ENCODE measurements around the gene ACTR3C.
A peak's percentile ranks its signal among the peaks of the same experiment; 100 is the strongest.

ACTR3C gene

DNA sequence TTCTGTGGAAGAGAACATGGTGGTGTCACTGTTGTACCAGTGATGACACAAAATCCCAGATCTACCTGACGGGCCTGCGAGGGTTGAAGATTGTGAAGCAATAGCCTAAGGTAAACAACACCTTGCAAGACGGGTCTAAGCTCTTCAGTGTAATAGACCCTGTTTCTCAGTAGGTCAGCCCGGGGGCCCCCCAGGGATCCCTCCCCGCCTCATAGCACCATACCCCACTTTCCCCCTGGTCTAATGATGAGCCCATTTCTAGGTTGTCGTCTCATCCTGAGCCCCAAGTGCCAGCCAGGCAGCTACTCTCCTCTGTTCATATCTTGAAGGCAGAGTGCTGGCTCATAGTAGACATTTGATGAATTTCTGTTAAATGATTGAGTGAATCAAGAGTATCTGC lies 2.6 kb upstream of the ACTR3C start:
- in situ Hi-C loops (cut with HindIII; ENCODE audit: low pct_ligation_motif_present, low sequenced_read_pairs): no loop called here
- Histone ChIP-seq H3K4me3 (ENCODE audit: low read depth, low read length) (no peak overlapping the region), H3K27me3 (replicated peaks) (peaks cover 8% of the 10 kb centered on the region), H3K27ac (no peak overlapping the region), H3K36me3 (replicated peaks) (no peaks in the 10 kb centered on the region)
- DNase-seq: no peak
- no peak for TF ChIP-seq CTCF (IDR thresholded peaks at IDR 0.05; ENCODE audit: low read depth, low read length, missing control alignments)

DNA sequence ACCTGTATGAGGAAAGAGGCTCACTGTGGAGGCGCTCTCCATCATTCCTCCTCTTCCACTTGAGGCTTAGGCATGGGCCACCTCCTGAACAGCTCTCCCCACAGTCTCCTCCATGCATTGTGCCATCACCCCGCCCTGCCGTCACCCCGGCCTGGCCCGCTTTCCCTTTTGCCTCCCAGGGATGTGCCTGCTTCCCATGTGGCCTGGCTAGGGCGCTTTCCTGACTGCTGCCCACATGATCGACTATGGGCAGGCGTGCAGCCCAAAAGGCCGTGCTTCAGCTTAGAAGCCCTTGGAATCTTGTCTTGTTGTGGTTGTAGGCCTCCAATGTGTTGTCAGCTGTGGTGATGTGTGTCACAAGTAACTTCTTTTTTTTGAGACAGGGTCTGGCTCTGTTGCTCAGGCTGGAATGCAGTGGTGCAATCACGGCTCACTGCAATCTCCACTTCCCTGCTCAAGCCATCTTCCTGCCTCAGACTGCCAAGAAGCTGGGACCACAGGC lies 1.8 kb upstream of the ACTR3C start:
- TF ChIP-seq CTCF (IDR thresholded peaks at IDR 0.05; ENCODE audit: low read depth, low read length, missing control alignments): no peak
- H3K27me3 ChIP-seq (replicated peaks): peaks cover 8% of the 10 kb centered on the region
- no peak overlapping the region for H3K4me3 ChIP-seq (ENCODE audit: low read depth, low read length)
- DNase-seq: no peak
- in situ Hi-C loops (cut with HindIII; ENCODE audit: low pct_ligation_motif_present, low sequenced_read_pairs): no loop called here
- H3K27ac ChIP-seq: no peak overlapping the region
- H3K36me3 ChIP-seq (replicated peaks): no peaks in the 10 kb centered on the region

- Histone ChIP-seq H3K36me3 (replicated peaks) (no peaks in the 10 kb centered on the region), H3K4me3 (ENCODE audit: low read depth, low read length) (no peak overlapping the region), H3K27ac (no peak overlapping the region), H3K27me3 (replicated peaks) (peaks cover 8% of the 10 kb centered on the region)
- in situ Hi-C loops (cut with HindIII; ENCODE audit: low pct_ligation_motif_present, low sequenced_read_pairs): no loop called here
- no peak for DNase-seq
- no peak for TF ChIP-seq CTCF (IDR thresholded peaks at IDR 0.05; ENCODE audit: low read depth, low read length, missing control alignments)
These were observed 1.1 kb upstream of the ACTR3C start for GRCh38 chr7:150324373-150324961.

DNA sequence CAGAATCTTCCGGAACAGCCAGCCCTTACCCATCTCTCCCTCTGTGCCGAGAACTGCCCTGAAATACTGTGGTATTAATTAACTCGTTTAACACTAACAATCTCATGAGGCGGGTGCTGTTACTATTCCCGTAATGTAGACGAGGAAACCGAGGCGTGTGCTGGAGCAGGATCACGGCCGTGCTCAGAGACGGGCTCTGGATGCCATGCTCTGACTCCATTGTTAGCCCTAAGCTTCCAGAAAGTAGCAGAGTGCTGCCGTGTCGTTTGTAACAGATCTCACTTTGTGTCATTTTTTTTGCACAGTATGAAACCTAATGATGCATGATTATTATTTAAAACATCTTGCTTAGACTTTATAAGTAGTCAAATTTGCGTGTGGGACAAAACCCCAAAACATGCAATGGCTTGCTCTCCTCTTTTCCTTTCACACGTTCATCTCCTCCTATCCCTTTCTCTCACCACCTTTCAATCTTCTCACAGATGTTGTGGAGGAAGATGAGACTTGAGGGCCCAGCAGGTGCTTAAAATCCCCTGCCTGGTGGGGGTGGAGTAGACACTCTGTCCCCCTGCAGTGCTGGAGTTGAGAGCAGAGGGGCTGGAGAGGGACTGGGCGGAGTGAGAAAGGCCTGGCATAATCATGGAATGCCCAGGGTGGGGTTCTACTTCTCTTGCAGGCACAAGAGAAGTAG lies 482 bp upstream of the ACTR3C start:
- H3K4me3 ChIP-seq (ENCODE audit: low read depth, low read length): peak overlapping the region; percentile 47
- DNase-seq: no peak
- peaks cover 8% of the 10 kb centered on the region for H3K27me3 ChIP-seq (replicated peaks)
- no peak overlapping the region for H3K27ac ChIP-seq
- no peak for TF ChIP-seq CTCF (IDR thresholded peaks at IDR 0.05; ENCODE audit: low read depth, low read length, missing control alignments)
- no peaks in the 10 kb centered on the region for H3K36me3 ChIP-seq (replicated peaks)
- in situ Hi-C loops (cut with HindIII; ENCODE audit: low pct_ligation_motif_present, low sequenced_read_pairs): no loop called here

GRCh38 chr7:150322114-150322832 lies 1.1 kb downstream of the ACTR3C start:
- Histone ChIP-seq H3K36me3 (replicated peaks) (no peaks in the 10 kb centered on the region), H3K27ac (no peak overlapping the region), H3K4me3 (ENCODE audit: low read depth, low read length) (peak overlapping the region; percentile 47), H3K27me3 (replicated peaks) (peaks cover 8% of the 10 kb centered on the region)
- in situ Hi-C loops (cut with HindIII; ENCODE audit: low pct_ligation_motif_present, low sequenced_read_pairs): no loop called here
- DNase-seq: no peak
- no peak for TF ChIP-seq CTCF (IDR thresholded peaks at IDR 0.05; ENCODE audit: low read depth, low read length, missing control alignments)

Data from brain microvascular endothelial cell (primary cell).